Stimulated activated CD4-positive, alpha-beta T cell treated with anti-CD3 and anti-CD28 coated beads, Interleukin-12 subunit alpha, Interleukin-12 subunit beta, amount 100 ng/mL, for 4 hours (primary cell): Measurements from ENCODE around the gene AP2B1.
"Not testable (repeated sequence)": the region's sequence is repeated elsewhere in the genome, so short reads cannot be mapped to it uniquely, and the experiment has no call there.

Source experiments
- DNase-seq: peaks from one replicate; pipeline ENCODE4 v3.0.0-alpha.2; 2020

Gene AP2B1

DNA sequence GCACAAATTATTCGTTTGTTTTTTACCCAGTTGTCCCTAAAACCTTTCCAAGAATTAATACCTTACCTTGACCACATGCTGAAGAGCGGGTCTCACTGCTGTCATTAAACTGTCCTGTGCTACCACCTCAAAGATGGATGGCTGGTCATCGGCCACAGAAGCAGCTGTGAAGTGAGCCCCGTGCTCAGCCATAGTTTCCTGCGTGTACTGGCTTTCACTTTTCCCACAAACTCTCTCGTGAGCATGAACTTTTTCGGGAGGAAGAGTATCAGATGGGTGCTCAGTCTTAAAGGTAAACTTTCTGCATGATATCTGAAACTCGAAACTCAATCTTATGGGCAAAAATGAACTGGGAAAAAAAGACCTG is 9.3 kb upstream of the AP2B1 start:
- DNase-seq: no peak

DNA sequence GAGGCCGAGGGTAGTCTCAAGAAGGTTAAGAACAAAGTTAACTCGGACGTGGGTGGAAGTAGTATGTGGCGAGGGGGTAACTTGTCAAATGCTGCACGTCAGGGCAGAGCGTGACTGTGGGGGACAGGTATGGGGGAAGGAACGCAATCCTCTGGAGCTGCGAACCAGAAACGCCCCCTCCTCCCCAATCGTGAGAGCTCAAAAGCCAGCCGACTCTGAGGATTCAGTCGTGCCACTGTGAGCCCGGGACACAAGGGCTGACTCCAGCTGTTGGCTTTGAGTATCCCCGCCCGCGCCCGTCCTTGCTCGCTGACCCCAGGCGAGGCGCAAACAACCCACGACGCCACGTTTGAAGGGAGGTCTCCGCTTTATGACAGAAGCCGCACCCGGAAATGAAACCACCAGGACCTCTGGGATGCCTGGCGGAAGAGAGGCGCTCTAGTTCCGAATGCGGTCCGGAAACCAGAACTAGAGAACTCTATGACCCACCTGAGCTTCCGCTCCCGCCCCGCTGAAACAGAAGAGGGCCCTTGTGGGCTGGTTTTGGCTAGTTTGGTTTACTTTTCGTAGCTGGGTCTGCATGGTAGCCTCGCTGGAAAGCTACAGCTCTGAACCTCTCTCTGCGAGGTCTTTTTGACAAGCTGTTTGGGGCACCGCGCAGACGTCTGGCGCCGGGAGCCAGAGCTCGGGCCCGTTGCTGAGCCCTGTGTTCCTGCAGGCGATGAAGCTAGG is 8.8 kb upstream of the AP2B1 start, which contains the start of gene PEX12:
PEX12 (minus strand) TSS at position 375 of the 732 bp plus-strand sequence. CDS start 550 bp downstream, outside the sequence.
- DNase-seq: peak; percentile 79

DNA sequence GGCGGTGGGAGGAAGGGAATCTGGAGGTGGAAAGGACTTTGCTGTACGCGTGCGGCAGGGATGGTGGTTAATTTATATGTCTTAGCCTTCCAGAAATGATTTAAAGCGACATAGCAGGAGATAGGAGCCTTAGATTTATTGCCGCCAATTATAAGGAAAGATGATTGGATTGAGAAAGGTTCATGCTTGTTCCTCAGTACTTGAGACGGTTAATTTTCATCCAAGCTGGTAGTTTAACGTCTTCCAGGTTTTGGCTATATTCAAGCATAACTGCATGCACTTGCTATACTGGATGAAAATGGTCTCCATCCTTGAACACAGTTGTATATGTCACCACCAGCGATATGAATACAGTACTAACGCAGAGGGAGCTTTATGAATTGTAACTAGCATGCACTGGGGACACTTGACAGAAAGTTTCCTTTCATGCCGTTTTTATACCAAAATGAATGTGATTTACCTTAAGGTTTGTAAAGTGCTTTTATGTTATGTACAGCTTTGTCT is 8.1 kb upstream of the AP2B1 start:
- DNase-seq: no peak

DNA sequence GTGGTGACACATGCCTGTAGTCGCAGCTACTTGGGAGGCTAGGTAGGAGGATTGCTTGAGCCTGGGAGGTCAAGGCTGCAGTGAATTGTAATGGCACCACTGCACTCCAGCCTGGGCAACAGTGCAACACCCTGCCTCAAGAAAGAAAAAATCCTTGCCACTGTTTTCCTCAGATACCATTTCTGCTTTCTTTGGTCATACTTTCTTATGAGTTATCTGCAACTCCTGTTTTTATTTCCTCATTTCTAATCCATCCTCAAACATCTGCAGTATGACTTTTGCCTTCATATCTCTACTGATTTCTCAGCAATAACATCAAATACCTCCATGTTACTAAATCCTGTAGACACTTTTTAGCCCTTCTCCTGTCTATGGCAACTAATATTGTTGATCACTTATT is 3.1 kb upstream of the AP2B1 start:
- DNase-seq: no peak

DNA sequence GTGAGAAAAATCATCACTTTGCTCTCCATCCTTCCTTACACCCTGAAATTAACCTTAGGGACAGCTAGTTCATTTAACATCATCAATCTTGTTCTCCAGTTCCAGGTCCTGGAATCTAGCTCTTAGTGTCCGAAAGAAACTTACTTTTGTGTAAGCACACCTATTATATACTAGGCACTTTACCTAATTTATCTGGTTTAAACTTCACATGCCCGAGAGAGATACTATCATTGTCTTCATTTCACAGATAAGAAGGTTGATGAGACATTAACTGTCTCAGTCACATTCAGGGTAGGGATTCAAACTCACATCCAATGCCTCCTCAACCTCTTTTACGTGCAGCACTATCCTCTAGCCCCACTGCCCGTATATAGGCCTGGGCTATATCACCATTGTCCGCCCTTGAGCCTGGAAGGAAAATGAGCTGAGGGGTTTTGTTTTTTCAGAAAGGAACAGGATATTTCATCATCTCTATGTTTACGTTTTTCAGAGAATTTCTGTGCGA is 501 bp upstream of the AP2B1 start:
- DNase-seq: no peak

DNA sequence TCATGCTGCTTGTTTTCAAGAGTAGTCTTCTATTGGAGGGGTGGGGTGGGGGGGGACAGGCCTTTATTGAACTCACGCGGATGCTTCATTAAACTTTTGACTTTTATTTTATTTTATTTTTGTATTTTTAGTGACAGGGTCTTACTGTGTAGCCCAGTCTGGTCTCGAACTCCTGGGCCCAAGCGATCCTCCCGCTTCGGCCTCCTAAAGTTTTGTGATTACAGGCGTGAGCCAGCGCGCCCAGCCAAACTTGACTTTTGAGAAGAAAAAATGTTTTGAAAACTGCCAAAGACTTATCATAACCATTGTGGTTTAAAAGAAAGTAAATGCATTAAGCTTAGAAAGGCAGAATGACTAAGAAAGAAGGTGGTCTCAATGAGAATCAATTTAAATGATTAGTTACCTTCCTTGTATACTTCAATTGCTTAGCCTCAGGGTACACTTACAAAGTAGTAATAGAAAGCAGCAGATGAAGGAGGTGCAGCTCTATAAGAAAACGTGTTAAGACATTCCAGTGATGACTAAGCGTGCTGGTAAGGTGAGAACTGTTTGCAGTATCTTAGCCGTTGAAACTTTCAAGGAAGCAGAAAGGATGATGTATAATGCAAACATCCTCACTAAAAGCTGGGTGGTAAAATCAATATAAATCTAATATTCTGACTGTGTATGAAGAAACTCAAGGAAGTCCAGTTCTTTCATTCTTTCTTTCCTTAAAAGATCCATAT is 1.2 kb downstream of the AP2B1 start:
- DNase-seq: no peak

DNA sequence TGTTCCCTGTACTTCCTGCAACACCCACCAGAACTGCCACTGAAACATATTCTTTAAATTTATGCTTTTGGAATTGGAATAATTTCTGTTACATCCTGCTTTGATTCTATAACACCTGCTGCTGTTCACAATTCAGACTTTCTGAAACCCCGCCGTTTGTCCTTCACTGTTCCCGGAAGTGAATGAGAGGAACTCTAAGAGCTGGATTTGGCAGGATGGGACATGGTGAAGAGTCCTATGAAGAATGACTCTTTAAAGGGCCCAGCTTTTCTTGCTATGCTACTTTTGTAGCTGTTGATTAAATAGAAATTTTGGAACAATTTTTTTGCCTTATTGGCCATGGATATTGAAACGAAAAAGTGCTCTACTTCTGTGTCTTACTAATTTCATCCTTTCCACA is 8.9 kb downstream of the AP2B1 start:
- DNase-seq: no peak

DNA sequence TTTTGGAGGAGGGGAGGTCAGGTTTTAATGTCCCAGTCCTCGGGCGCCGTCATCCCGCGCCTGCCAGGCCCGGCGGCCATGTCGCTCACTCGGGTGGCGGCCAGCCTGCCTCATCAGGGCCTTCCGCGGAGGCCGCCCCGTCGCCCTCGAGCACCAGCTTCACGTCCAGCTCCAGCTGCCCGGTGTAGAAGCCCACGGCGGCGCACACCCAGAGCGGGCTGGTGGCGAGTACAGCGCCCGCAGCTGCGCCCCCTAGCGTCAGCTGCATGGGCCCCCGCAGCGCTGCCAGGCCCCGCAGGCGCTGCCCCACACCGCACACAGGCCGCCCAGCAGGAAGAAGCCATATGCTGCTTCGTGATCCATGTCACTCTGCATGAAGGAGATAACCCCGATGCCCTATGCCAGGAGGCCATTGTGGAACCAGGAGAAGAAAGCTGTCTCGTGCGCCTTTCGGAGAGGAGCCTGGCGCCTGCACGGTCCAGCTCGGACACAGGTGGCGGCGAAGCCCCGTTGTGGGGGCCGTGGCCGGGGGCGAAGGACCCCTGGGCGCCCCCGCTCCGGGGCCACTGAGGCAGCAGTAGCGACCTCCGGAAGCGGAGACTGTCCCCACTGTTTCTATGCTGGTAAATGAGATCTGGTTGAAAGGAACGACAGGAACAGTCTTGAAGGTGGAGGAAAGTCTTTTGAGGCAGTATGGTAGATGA is 9.6 kb downstream of the AP2B1 start:
- DNase-seq: no peak

DNA sequence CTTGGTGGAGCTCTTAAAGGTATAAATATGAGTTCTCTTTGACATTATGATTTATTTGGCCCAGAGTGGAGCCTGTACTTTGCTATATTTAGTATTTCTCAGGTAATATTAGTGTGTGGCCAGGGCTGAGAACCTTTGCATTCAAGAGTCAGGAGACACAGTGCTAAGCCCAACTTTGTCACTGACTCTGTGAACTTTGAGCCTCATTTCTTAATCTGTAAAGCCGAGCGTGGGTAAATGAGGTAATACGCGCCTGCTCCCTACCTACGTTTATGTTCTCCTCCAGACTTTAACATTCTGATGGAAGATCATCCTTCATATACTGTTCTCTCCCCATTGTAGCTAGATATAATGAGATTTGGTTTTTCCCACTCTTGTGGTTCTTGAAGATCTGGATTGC is 10.5 kb downstream of the AP2B1 start:
- no peak for DNase-seq

DNA sequence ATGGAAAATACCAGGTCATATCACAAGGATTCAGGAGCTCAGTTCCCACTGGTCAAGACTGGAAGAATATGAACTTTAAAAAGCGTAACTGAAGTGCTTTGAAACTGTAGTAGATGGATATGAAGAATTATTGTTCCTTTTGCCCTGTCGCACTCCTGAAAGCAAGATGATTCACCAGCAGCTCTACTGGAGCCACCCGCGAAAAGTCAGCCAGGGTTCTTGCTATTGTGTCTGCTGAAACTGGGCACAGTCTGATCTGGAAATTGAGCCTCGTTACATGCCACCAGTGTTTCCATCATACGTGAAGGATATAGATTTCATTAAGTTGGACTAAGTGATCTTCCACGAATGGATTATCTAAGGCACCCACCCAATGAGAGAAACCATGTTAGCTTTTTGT is 16.6 kb downstream of the AP2B1 start:
- DNase-seq: no peak

DNA sequence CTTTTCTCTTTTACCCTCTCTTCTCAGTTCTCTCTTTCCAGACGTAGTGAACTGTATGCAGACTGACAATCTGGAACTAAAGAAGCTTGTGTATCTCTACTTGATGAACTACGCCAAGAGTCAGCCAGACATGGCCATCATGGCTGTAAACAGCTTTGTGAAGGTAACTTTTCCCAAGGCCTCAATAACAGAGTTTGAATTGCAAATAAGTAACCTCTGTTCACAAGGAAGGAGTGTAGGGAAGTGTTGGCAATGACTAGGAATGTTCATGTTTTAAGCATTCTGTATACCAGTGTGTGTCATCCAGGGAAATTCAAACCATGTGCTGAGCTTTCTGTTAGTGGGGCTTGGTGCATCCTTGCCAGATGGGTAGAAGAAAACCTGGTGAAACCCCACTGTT is 18.6 kb downstream of the AP2B1 start:
- no peak for DNase-seq

DNA sequence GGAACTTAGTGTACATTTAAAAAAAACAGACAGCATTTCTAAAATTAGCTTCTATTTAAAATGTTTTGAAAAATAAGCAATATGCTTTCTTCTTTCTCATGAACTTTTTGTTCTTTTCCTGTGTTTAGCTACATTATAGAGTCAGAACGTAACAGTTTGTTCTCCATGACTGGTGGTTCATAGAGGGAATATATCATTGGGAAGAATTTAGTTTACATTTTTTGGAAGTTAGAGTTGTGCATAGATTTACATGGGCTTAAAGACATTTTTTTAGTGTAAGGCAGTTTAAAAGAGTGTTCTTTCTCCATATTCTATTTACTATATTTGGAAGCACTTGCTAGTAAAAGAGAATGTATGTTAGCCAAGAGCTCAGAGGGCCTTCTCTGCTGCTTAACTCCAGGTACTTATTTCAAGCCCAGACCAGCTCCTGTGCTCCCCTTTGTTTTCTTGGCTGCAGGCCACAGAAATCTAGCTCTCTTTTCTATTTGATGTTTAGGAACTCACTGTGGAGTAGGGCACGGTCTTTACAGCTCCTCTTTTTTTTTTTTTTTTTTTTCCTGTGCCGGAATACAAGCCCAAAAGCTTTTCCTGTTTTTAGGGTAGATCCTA is 20.2 kb downstream of the AP2B1 start:
- DNase-seq: no peak

DNA sequence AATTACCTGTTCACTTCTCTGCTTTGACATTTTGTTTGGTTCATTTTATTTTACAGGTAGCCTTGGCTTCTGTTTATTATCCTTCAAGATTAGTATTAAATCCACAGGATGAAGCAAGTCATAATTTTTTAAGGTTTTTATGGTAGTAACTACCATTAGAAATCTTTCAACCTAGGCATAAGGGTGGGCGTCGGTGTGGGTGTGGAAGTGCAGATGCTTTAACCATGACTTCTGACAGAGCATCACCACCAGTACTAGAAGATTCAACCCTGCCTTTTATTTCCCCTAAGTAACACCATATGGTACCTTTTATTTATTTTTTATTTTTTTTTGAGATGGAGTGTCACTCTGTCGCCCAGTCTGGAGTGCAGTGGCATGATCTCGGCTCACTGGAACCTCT is 22.7 kb downstream of the AP2B1 start:
- DNase-seq: no peak

DNA sequence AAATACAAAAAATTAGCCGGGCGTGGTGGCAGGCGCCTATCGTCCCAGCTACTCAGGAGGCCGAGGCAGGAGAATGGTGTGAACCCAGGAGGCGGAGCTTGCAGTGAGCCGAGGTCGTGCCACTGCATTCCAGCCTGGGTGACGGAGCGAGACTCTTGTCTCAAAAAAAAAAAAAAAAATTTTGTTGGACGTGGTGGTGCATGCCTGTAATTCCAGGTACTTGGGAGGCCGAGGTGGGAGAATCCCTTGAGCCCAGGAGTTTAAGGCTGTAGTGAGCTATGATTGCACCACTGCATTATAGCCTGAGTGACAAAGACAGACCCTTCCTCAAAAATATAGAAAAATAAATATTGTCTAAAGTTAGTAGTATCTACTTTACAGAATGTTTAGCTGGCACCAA is 23.6 kb downstream of the AP2B1 start:
- not testable (repeated sequence) for DNase-seq

DNA sequence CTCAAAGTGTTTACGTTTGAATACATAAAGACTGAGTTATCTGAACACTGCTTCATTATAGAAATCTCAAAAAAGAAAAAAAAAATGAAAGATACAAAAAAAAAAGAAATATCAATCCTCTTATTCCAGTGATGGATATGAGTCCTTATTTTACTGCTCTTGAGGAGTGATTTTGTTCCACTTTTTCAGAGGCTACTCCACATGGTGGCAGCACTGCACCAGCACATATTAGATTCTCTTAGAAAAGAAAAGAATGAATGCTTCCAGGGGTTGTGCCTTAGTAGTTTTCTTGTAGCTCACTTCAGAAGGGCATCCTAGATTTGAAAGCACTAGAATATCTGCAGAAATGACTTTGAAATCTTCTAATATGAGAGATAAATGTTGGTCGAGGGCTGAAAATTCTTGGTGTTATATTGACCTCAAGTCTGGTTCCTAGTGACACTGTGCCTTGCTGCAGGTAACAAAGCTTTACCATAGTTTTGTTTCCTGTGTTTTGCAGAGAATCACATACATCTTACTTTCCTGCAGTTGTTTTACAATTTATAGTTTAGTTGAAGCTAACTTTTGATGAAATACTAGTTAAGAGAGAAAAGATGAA is 25.9 kb downstream of the AP2B1 start:
- peak; percentile 10 for DNase-seq

DNA sequence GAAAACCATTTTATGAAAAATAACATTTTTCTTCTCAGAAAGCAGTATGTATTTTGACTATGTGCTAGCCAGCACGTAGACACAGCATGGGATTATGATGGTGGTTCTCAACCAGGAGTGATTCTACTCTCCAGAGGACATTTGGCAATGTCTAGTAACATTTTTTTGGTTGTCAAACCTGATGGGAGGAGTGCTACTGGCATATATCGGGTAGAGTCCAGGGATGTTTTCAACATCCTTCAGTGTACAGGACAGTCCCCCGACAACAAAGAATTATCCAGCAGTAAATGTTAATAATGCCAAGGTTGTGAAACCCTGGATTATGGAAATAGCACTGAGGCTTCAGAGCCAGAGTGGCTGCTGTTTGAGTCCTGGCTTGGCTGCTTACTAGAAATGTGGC is 27.7 kb downstream of the AP2B1 start:
- no peak for DNase-seq

DNA sequence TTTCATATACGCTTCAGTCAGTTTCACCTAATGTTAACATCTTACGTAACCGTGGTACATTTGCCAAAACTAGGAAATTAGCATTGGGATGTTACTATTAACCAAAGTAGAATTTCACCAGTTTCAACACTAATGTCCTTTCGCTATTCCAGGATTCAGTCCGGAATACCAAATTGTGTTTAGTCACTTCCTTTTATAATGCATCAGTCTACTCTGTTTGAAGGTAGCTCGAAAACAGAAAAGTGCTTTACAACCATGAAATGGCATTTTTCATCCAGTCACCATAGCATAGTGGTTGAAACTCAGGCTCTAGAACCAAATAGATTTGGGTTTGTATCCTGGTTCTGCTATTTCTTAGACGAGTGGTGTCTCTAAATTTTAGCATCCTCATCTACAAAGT is 29.4 kb downstream of the AP2B1 start:
- DNase-seq: no peak

DNA sequence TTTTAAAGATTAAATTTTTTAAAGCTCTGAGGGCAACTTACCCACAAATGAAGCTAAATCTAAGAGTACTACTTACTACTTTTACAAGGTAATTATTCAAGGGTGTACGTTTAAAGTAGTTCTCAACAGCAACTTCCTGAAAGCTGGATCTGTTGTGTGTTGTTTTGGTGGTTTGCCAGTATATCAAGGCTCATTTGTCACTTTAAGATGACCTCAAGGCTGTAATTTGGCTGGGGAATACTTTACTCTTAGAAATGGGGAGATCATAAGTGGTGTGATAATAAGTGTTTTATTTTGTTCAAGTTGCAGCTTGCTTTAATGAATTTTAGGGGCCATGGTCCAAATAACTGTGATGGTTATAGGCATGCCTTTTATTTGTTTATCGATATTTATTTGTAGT is 30.4 kb downstream of the AP2B1 start:
- no peak for DNase-seq

DNA sequence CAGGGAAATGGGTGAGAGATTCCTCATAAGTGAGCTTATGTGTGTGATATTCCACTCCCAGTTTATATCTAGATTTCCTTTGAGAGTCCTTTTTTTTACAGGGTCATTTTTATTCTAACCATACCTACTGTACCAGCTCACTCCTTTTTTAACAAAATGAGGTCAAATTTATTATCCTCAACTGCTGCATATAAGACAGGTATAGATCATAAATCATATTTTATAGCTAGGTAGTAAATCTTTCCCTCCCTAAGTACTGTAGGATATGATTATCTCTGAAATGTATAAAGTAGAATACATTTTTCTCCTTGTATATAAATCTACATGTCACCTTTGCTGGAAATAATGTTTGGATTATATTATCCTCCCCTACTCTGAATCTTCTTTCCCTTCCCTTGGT is 31.5 kb downstream of the AP2B1 start:
- DNase-seq: no peak

DNA sequence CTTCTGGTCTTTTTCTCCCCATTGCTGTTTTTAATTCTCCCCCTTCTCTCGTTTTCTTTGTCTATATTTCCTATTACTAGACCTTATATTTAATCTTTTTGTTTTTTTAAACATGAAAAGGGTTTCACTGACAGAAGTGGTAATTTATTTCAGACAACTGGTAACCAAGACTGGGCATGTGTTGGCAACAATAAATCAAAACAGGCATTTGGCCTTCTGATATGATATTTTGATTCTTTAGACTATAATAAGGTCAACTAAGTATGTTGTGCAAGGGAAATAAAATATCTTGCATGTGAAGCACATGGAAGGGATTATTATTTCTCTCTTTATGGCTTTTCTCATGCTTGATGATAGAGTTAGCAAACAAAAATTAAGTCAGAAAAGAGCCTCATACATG is 34.6 kb downstream of the AP2B1 start:
- no peak for DNase-seq

DNA sequence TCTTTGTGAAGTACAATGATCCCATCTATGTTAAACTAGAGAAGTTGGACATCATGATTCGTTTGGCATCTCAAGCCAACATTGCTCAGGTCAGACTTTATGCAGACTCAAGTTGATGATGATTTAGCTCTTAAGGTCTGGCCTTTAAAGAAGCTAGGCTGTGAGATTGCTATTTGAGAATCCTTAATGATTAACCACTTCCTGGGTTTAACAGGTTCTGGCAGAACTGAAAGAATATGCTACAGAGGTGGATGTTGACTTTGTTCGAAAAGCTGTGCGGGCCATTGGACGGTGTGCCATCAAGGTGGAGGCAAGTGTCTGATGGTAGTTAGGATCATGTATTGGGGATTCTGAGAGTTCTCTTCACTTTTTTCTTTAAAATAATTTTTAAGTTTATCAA is 40.3 kb downstream of the AP2B1 start:
- no peak for DNase-seq

DNA sequence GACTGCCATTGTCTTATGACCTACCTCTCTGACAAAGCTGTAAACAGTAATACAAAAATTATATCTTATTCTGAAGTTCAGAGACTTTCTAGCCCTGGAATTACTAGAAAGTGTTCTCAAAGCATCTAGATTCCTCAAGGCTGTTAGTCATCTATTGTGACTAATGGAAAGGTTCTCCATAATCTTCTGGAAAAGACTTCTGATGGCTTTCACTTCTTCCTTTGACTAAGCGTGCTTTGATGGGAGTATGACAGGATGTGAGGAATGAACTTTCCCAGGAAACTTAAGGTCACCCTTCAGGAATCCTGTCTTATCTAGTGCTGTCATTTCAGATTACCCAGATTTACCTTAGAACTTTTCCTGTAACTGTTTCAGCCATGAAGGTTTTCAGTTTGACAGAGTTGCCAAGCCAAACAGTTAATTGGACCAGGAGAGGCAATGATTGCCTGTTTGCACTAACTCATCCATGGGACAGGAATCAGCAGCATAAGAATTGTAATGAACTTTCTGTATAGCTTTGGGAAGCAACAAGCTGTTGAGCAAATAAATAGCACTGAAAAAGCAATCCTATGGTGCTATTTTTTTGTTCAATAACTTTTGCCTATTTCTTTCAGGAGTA is 43.5 kb downstream of the AP2B1 start:
- DNase-seq: no peak
